ENCODE measurements around the gene IDE.

GRCh38 chr10:92591550-92592022 is 17.7 kb upstream of the IDE start:
- TF ChIP-seq CTCF (IDR thresholded peaks at IDR 0.05; ENCODE audit: low read depth, low read length): no peak
- no peak for TF ChIP-seq EZH2phosphoT487 (IDR thresholded peaks at IDR 0.05; ENCODE audit: low read depth)

Data from OCI-LY3 (cell line).